Liver (tissue), 3 donors: ENCODE measurements around the gene GGN.
A peak's percentile ranks its signal among the peaks of the same experiment; 100 is the strongest.

Experiments used
- ATF3 ChIP-seq: IDR thresholded peaks from 2 replicates; pipeline ENCODE4 v1.6.1; 2016; ENCODE audit warnings: antibody characterized with exemption
- CTCF ChIP-seq: fragments of 150-350 bp; IDR thresholded peaks from 2 replicates; pipeline ENCODE4 v1.5.1; 2017; ENCODE audit warnings: improper control_type of control experiment, low read depth, low read length; ENCODE audit not compliant: missing input control
- EGR1 ChIP-seq, 2 donors: IDR thresholded peaks; 2 replicates each; pipeline ENCODE4 v1.6.1; 2016 to 2018; ENCODE audit warnings: antibody characterized with exemption in 2 of 2, low read depth in 2 of 2
- FOXA1 ChIP-seq: IDR thresholded peaks from 2 replicates; pipeline ENCODE4 v1.6.1; 2016; ENCODE audit warnings: antibody characterized with exemption
- GABPA ChIP-seq, 2 donors: IDR thresholded peaks in 1 of 2; conservative IDR thresholded peaks in 1 of 2; 2 replicates each; pipeline ENCODE4 v1.6.1; 2016; ENCODE audit warnings: antibody characterized with exemption in 2 of 2, mild to moderate bottlenecking in 1 of 2, moderate library complexity in 1 of 2
- JUND ChIP-seq, 2 donors: IDR thresholded peaks; 2 replicates each; pipeline ENCODE4 v1.6.1; 2016; ENCODE audit warnings: antibody characterized with exemption in 2 of 2
- RAD21 ChIP-seq, 2 donors: IDR thresholded peaks; 2 replicates each; pipeline ENCODE4 v1.6.1; 2016; ENCODE audit warnings: antibody characterized with exemption in 2 of 2, mild to moderate bottlenecking in 2 of 2
- SP1 ChIP-seq: IDR thresholded peaks from 2 replicates; pipeline ENCODE4 v1.6.1; 2018; ENCODE audit warnings: antibody characterized with exemption, mild to moderate bottlenecking
- TAF1 ChIP-seq: conservative IDR thresholded peaks from 2 replicates; pipeline ENCODE4 v1.6.1; 2016; ENCODE audit warnings: antibody characterized with exemption, mild to moderate bottlenecking
- YY1 ChIP-seq: IDR thresholded peaks from 2 replicates; pipeline ENCODE4 v1.6.1; 2016; ENCODE audit warnings: antibody characterized with exemption, mild to moderate bottlenecking
- ZBTB33 ChIP-seq: IDR thresholded peaks from 2 replicates; pipeline ENCODE4 v1.6.1; 2016; ENCODE audit warnings: antibody characterized with exemption
- donor health status: healthy.
- donor health status: healthy.

- no peak for TF ChIP-seq CTCF
- TF ChIP-seq TAF1 = no peak
- TF ChIP-seq FOXA1 = no peak
- TF ChIP-seq ZBTB33 = no peak
- no peak for TF ChIP-seq ATF3
- peak; percentile 62 for TF ChIP-seq YY1
- TF ChIP-seq JUND (IDR thresholded peaks at IDR 0.05) = peak in 1 of 2 donors; percentile 12
- peak in 1 of 2 donors; percentile 30 for TF ChIP-seq RAD21 (IDR thresholded peaks at IDR 0.05)
- peak; percentile 42 for TF ChIP-seq SP1
- no peak for TF ChIP-seq EGR1 (IDR thresholded peaks at IDR 0.05; ENCODE audit: low read depth in 2 of 2)
- TF ChIP-seq GABPA (IDR thresholded peaks at IDR 0.05 in 1 of 2, conservative IDR thresholded peaks at IDR 0.05 in 1 of 2) = peak in 1 of 2 donors; percentile 74
These were observed 51.7 kb downstream of the GGN start for GRCh38 chr19:38335949-38336637.
